Measurements from ENCODE around the gene KNSTRN.

Gene KNSTRN

GRCh38 chr15:40405501-40406381 lies 23.2 kb downstream of the KNSTRN start, which contains the start of gene IVD:
Gene IVD (plus strand): TSS chr15:40405795. CDS start chr15:40405828, 33 bp downstream.
- peak; percentile 90 for DNase-seq

GRCh38 chr15:40407330-40407990 lies 24.9 kb downstream of the KNSTRN start:
- no peak for DNase-seq

DNA sequence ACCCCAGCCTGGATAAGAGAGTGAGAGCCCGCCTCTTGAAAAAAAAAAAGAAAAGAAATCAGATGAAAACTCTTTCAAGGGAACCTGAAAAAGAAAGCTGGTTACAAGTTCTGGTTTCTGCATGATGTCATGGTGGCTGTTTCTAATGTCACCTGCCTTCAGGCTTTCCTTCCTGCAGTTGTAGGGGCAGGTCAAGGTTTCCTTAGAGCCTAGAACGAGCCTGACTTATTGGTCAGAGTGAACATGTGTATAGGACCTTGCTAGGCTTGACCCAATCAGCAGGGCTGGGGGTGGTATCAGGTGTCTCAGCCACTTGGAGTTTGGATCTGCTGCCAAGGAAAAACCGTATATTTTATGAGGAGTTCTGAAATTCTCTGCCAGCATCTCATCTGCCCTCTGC lies 26.8 kb downstream of the KNSTRN start:
- no peak for DNase-seq

DNA sequence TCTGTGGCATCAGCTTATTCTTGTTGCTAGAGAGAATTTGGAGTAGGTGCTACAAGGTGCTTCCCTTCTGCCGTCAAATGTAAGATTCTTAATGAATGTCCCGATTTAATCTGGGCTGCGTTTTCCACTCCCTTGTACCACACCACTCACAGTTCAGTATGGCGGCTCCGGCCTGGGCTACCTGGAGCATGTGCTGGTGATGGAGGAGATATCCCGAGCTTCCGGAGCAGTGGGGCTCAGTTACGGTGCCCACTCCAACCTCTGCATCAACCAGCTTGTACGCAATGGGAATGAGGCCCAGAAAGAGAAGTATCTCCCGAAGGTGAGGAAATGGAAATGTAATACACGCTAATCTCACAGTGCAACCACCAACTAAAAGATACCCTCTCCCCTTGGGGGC lies 28.0 kb downstream of the KNSTRN start:
- DNase-seq: no peak

- no peak for DNase-seq
Observed at GRCh38 chr15:40412095-40412759, 29.7 kb downstream of the KNSTRN start.

DNA sequence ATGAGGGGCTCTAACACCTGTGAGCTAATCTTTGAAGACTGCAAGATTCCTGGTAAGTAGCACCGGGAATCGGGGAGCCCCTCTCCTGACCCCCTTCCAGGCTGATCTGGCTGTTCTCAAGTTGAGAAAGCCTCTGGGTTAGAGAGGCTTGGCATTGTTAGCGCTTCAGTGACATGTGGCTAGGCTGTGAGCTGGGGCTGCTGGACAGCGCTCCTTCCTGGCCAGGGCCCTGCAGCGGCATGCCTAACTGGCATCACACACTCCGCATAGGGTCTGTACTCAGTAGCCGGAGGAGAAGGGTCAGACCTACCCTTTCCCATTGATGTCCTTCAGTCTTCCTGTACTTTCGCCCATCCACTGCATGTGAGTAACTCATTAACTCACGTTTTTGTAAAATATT lies 30.5 kb downstream of the KNSTRN start:
- DNase-seq: no peak

DNA sequence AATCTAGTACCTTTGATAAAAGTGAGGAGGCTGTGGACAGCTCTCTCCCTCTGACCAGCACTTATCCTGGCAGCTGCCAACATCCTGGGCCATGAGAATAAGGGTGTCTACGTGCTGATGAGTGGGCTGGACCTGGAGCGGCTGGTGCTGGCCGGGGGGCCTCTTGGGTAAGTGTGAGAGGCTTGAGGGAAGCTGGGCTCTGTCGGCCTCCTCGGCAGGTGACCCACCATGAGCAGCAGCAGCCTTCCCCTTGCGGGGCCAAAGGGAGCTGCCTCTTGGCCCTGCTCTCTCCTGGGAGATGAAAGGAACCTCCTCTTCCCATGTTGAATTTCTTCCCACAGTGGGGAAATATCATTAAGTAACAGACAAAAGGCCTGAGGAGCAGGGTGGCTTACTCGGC lies 32.3 kb downstream of the KNSTRN start:
- no peak for DNase-seq

- no peak for DNase-seq
Observed at GRCh38 chr15:40415226-40415625, 32.7 kb downstream of the KNSTRN start.

- no peak for DNase-seq
Observed at GRCh38 chr15:40416056-40416455, 33.5 kb downstream of the KNSTRN start.

DNA sequence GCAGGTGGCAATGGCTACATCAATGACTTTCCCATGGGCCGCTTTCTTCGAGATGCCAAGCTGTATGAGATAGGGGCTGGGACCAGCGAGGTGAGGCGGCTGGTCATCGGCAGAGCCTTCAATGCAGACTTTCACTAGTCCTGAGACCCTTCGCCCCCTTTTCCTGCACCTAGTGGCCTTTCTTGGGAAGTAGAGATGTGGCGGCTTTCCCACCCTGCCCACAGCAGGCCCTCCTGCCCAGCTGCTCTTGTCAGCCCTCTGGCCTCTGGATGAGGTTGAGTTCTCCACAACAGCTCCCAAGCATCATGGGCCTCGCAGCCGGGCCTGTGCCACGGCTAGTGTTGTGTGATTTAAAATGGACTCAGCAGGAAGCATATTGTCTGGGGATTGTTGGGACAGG lies 35.6 kb downstream of the KNSTRN start:
- DNase-seq: no peak

GRCh38 chr15:40420071-40420713 lies 37.7 kb downstream of the KNSTRN start:
- no peak for DNase-seq

DNA sequence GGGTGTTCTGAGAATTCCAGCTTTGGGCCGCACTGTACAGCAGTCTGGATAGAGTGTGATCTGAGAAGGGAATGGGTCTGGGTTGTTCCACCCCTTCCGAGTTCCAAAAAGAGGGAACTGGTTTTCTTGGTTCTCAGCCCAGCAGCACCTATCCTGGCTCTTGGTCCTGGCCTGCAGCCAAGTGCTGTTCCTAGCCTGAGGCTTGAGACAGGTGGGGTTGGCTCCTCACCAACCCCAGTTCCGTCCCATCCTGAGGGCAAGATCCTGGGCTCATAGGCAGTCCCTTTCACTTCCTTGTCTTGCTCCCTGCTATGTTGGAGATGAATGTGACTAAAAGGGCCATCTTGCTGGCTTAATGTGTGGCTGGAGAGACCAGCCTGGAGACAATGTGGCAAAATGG lies 38.3 kb downstream of the KNSTRN start:
- peak; percentile 40 for DNase-seq

DNA sequence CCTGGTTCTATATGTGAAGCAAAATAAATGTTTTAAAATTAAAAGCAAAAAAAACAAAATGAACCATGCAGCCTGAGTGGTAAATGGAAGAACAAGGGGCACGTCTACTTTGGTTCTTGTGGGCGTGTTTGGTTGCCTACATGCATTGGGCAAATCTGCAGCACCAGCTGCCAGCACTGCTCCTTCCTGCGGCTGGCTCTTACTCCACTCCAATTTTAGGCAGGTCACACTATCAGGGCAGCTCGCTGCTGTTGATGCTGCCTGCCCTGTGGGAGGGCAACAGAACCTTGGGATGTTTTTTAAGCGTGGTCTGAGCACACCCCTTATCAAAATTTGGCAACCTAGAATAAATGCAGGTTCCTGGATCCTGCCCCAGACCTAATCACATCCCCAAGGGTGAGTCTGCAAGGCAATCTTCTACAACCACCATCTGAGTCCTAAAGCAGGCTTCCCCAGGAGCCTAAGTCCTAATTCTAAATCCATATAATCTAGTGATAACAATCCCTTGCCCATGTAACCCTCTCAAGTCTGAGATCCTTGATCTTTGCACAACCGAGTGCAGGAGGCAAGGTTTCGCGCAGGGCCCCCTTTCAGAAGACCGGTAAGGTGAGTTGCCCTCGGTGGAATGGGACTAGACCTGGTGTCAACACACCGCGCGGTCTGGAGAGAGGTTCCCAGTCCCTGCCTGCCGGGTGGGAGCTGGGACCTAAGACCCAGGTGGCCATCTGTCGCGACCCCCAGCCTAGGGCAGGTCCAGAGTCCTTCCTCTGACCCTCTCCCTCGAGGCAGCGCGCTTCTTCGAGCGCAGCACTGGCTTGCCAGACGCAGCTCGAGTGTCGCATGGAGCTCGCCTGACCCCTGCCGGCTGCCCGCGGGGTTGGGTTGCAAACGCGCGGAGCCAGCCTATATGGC lies 39.0 kb downstream of the KNSTRN start:
- peak; percentile 57 for DNase-seq

DNA sequence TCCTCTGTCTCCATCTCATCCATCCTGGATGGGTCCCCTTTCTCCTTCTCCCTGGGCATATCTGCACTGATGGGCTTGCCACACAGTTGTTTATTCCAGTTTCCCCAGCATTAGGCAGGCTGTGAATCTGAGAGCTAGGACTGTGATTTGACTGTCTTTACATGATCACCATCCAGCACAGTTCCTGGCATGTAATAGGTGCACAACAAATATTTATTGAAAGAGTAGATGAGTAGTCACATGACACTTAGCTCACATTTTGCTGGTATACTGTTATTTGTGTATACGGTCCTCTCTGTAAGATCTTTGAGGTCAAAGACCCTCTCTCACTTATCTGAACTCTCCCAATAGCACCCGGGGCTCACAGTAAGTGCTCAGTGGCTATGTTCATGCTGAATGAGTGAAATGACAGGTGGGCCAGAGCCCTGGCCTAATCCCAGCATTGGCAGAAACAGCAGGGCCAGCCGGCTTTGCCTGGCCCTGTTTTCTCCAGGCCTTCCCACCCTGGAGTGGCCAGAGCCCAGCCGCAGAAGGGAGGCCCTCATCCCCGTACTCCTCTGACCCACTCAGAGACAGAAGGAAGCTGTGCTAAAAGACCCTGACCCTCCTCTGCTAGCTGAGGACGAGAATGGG lies 42.1 kb downstream of the KNSTRN start:
- DNase-seq: no peak

- no peak for DNase-seq
Observed at GRCh38 chr15:40425681-40426080, 43.2 kb downstream of the KNSTRN start.

GRCh38 chr15:40427188-40427587 lies 44.7 kb downstream of the KNSTRN start:
- DNase-seq: no peak

- no peak for DNase-seq
Observed at GRCh38 chr15:40428185-40428584, 45.7 kb downstream of the KNSTRN start.

DNA sequence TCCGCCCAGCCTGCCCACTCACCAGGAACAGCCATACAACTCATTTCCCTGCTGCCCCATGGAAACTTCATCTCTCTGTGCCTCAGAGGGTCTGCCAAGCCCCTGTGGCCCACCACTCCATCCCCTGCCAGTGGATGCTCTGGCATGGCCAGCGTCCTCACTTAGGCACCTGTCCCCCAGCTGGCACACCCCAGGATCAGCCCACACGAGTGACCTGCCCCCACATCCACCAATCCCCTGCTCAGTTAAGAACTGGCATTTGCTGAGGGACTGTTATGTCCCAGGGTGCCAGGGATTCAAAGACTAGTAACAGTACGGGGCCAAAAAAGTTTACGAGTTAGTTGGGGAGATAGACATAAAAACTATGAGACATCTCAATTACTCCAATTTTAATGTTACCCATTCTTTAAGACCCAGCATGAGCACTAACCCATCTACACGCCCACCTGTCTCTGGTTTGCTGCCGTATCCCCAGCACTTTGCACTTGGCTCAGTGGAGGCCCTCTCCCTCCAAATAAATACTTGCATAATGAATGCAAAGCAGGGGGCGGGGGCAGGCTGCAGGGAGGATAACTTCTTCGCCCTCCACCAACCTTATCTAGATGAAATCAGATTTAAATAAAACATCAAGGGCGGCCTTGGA lies 46.7 kb downstream of the KNSTRN start:
- no peak for DNase-seq

DNA sequence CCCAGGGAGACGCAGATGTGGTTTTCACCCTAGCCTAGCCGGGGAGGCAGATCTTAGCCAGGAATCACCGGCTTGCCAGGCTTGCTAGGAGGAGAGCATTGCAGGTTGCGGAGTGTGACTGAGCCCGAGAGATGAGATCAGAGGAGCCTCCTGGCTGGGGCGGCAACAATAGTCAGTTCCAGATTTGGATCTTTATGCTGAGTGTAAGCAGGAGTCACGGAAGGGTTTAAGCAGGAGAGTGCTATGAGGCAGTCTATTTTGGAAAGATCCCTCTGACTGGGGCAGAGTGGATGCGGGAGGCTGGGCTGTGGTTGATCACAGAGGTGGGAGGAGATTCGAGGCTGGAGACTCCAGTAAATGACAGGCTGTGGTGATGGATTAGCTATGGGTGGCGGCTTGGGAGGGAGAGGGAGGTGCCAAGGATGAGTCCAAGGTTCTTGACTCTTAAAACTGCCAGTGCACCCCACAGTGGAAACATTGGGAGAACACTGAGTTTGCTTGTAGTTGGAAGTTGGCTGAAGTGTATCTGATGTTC lies 47.8 kb downstream of the KNSTRN start:
- no peak for DNase-seq

DNA sequence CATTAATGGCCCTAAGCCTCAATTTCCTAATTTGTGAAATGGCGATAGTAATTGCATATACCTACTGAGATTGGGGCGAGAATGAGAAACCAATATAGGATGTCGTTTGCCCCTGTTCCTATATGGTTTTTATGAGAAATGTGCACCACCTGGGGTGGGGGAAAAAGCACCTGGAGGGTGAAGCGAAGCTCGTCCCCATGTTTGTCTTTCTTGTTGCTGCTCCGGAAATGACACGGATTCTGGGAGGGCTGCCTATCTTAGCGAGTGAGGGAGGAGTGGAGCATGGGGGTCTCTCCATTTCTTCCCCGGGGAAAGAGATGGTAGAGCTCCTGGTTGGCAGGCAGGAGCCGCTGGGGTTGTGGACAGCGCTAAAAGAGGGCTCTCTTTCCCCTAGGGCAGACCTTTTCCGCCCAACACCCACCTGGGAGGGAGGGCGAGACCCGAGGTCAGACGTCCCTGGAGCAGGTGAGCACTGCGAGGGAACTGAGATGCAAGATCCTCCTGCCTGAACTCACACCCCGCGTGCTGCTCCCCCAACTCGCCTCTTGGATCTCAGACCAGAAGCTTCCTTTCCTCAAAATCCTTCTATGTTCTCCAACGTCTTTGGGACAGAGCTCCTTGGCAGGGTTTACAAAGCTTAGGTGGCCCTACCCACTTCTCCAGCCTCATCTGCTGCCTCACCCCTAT lies 52.6 kb downstream of the KNSTRN start:
- DNase-seq: no peak

Measured in NCI-H345 (cell line).